ENCODE results near the gene MXD3.
A peak's percentile ranks its signal among the peaks of the same experiment; 100 is the strongest.

MXD3 gene

DNA sequence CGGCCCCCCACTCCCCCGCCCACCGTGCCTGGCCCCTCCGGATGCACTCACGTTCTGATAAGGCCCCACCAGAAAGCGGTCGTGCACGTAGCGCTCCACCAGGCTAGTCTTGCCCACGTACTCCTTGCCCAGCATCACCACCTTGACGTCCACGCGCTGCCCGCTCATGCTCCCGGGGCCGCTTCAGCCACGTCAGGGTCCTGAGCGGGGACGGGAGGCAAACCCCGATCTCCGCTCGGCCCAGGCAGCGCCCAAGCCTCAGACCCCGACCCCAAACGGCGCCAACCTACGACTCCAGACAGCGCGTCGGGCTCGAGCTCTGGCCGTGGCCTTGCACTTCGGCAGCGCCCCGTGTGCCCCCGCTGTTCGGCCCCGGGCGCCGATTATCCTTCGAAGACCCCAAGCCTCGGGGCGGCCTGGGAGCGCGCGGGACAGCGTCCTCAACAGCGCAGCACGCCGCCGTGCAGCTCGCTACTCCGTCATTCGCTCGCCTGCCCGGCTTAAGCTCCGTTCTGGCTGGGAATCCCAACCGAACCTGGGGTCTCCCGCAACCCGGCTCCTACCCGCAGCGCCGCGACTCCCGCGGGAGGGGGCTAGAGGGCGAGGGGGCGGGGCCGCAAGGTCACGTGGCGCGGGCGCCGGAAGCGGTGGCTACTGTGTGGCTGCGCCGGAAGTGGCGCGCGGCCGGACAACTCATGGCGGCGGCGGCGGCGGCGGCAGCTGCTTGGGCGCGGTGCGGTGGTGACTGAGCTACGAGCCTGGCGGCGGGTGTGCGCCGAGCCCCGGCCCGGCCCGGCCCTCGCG lies 8.4 kb downstream of the MXD3 start, which contains the start of the genes PRELID1 and RAB24:
TSS of gene PRELID1 (plus strand) at position 679 of the 804 bp plus-strand sequence. CDS start 187 bp downstream, outside the sequence.
TSS of gene RAB24 (minus strand) at position 599 of the 804 bp plus-strand sequence. CDS start at position 168, 431 bp downstream.
- peak; percentile 84 for DNase-seq (ENCODE audit: low read depth)

DNA sequence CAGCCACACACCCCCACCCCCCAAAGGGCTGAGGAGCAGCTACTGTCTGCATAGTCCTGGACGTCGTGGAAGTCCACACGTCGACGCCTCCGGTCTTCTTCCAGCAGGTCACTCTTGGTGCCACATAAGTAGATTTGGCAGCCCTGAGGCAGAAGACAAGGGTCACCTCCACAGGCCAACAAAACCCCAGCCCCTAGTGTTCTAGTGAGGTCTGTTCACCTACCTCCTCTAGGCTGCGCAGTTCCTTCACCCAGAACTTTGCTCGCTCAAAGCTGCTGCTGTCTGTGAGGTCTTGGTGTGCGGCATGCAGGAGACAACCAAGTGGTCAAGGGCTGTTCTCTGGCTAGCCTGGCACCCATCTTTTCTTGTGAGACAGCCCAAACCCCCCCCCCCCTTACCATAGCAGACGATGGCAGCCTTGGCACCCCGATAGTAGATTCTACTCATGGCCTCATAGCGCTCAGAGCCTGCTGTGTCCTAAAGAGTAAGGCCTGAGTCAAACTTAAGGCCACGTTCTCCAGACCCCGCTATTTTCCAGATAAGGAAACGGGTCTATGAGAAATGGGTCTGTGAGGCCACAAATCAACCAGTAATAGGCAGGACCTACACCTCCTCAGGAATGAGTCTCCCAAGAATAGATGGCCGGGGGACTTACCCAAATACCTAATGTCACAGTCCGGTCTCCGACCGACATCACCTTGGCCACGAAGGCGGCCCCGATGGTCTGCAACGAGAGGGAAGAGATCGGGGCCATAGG lies 9.2 kb downstream of the MXD3 start:
- no peak for DNase-seq (ENCODE audit: low read depth)

DNA sequence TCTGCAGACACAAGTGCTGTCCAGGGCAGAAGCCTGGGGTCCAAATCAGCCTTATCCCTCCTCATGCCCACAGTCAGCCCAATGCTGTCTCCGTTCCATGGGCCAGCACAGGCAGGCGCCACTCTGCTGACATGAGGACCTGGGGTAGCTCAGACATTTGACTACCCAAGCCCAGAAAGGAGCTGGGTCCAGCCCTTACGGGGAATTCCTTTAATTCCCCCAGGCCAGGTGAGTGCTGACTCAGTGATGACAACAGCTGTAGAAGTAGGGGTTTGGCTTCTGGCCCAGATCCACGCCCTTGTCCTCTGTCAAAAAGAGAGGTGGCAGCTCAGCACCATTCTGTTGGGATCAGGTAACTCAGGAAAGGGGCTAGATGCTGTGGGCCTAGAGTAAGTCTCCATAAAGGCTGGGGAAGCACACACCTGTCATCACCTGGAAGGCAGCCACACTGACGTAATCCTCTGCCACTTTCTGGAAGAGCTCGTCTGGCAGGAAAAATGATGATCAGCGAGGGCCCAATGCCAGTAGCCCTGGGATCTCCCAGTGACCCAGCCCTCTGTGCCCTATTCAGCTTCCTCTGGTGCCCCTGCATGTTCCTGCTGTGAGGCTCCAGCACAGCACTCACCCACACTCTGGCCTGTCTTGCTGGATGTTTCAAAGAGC lies 10.1 kb downstream of the MXD3 start:
- no peak for DNase-seq (ENCODE audit: low read depth)

DNA sequence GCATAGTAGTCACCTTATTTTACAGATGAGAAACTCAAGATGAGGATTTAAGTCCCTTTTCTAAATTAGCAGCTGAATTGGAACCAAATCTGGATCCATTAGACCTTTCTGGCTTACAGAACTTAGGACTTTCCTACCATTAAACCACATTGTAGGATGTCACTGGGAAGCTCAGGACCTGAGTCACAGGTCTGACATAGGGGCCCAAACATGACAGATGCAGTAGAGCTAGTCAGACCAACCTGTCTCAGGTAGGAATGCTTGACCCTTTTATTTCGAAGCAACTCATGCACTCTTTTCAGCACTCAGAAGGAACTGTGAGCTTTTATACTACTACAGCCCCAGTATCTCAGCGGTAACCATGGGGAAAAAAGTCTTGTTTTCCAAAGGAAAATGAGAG lies 10.7 kb downstream of the MXD3 start:
- no peak for DNase-seq (ENCODE audit: low read depth)

DNA sequence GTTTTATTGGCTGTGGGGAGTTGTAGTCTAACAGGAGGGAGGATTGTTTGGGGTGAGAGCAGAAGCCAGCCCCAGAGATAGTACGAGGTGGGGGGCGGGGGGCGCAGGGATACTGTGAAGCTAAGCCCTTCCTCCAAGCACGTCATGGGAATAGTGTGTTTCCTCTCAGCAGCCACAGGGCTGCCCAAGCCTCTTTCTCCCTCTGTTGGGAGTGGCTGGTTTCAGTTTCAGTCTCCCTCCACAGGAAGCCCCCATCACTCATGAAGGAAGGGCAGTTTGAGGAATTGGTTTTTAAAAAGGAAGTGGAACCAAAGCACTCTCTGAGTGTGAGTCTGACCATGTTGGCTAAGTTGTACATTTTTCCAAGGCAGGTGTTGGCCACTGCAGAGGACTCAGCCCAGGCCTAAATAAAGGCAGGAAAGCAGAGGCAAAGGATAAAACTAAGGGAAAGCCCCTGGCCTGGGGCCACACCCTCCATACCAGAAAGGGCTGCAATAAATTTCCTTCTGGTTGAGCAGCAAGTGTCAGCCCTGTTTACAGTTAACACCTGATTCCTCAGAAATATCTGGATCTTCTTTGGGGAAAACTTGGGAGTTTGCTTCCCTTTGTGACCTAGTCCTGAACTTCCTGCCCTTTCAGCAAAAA lies 11.3 kb downstream of the MXD3 start:
- no peak for DNase-seq (ENCODE audit: low read depth)

DNA sequence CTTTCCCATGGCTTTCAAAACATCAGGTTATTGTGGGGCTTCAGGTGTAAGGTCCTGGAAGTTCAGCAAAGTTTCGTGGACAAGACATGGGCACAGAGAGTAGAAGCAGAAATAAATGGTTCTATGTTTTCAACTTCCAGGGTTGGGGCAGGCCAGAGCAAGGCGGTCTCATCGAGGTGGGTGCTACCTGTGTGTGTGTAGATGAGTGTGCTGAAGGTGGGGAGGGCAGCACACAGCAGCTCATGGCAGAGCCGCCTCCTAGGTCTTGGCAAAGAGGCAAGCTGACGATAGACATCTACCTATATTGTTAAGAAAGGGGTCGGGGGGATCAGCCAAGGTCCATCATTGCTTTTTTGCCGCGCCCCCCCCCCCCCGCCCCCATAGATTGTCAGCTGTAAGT lies 12.0 kb downstream of the MXD3 start:
- DNase-seq (ENCODE audit: low read depth), result no peak

DNA sequence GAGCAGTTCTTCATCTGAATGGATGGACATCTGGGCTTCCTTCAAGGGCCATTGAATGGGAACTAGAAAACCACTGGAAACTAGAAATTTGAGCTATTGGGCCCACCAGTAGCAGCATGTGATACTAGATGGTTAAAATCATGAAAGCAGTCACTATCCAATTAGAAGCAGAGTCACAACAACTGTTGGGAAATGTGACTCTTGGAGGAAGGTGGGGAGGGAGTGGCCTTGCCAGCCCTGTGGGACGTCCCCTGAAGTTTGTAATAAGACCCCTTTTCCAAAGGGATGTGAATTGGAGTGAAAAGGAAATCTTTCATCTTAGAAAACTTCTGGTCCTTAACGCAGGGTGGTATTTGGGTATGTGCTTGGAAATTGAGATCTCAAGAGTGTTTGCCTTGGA lies 13.8 kb downstream of the MXD3 start:
- no peak for DNase-seq (ENCODE audit: low read depth)

DNA sequence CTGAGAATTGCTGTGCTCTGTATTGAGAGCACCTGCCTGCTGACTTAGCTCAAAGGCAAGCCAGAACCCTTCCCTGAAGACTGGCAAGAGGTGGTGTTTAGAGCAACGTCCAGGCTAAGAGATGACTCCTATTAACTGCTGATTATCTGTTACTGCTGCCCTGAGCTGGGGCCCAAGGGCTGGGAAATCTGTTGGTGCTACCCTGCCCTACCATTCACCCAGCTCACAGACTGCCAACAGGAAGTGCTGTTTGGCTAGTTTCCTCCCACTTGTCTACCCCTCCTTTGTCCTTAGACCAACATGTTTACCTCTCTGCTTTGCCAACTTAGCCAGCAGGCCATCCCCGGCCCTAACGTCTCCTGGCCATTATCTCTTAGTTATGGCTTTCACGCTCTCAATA lies 15.1 kb downstream of the MXD3 start:
- DNase-seq (ENCODE audit: low read depth), result no peak

DNA sequence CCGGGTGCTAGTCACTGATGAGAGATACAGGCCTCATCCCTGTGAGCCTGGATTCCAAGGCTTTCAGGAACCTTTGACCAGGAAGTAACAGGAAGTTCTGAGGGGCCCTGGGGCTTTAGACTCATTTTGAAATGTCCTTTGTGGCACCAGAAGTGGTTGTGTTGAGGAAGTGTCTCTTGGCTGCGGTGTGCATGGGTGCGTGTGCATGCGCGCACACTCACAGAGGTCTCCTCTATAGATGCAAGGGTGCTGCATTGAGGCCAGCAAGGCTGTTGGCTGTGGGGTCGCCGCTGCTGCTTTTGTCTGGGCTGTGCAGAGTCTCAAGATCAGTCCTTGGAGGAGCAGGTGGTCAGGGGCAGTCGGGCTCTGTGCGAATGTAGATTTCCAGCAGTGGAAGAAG lies 15.8 kb downstream of the MXD3 start:
- DNase-seq (ENCODE audit: low read depth), result no peak

DNA sequence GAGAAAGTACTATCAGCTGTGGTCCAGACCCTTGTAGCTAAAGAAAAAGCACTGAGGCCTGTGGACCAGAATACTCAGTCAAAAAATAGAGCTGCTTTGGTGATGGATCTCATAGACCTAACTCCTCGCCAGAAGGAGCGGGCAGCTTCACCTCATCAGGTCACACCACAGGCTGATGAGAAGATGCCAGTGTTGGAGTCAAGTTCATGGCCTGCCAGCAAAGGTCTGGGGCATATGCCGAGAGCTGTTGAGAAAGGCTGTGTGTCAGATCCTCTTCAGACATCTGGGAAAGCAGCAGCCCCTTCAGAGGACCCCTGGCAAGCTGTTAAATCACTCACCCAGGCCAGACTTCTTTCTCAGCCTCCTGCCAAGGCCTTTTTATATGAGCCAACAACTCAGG lies 17.1 kb downstream of the MXD3 start:
- no peak for DNase-seq (ENCODE audit: low read depth)

DNA sequence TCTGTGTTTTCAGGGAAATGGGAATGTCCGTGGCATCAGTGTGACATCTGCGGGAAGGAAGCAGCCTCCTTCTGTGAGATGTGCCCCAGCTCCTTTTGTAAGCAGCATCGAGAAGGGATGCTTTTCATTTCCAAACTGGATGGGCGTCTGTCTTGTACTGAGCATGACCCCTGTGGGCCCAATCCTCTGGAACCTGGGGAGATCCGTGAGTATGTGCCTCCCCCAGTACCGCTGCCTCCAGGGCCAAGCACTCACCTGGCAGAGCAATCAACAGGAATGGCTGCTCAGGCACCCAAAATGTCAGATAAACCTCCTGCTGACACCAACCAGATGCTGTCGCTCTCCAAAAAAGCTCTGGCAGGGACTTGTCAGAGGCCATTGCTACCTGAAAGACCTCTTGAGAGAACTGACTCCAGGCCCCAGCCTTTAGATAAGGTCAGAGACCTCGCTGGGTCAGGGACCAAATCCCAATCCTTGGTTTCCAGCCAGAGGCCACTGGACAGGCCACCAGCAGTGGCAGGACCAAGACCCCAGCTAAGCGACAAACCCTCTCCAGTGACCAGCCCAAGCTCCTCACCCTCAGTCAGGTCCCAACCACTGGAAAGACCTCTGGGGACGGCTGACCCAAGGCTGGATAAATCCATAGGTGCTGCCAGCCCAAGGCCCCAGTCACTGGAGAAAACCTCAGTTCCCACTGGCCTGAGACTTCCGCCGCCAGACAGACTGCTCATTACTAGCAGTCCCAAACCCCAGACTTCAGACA lies 17.7 kb downstream of the MXD3 start:
- no peak for DNase-seq (ENCODE audit: low read depth)

DNA sequence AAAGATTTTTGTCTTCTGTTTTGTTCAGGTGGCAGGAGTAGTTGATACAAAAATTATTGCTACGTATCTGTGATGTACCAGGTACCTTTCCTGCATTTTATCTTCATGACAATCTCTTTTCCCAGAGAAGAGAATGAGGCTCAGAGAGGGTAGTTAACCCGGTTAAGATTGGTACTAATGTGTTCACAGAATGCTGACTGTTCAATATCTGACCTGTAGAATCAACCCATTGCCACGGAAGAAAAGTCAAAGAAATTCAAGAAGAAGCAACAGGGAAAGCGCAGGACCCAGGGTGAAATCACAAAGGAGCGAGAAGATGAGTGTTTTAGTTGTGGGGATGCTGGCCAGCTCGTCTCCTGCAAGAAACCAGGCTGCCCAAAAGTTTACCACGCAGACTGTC lies 20.0 kb downstream of the MXD3 start:
- DNase-seq (ENCODE audit: low read depth), result no peak

DNA sequence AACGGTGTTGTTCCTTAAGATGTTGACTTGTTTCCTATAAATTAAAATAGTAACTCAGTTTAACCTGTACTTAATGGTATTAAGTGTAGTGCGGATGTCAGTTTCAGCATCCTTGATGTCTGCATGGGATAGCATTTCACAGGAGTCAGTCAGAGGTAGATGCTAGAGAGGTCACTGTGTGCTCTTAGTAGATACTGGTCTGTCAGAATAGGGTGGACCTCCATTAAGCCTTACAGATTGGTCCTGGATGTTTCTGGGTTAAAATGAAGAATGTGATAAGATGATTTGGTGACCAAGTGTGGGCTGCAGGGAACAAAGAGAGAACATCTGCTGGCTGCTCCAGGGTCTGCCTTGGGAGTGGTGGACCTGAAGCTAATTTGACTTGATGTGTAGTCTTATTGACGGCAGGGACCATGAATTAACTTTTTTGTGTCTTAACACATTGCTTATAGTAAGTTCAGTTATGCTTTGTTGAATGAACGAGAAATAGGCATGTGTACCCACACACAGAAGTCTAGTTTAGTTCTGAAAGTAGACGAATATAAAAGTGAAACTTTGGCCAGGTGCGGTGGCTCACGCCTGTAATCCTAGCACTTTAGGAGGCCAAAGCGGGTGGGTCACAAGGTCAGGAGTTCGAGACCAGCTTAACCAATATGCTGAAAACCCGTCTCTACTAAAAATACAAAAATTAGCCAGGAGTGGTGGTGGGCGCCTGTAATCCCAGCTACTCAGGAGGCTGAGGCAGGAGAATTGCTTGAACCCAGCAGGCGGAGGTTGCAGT lies 20.7 kb downstream of the MXD3 start:
- DNase-seq (ENCODE audit: low read depth), result no peak

DNA sequence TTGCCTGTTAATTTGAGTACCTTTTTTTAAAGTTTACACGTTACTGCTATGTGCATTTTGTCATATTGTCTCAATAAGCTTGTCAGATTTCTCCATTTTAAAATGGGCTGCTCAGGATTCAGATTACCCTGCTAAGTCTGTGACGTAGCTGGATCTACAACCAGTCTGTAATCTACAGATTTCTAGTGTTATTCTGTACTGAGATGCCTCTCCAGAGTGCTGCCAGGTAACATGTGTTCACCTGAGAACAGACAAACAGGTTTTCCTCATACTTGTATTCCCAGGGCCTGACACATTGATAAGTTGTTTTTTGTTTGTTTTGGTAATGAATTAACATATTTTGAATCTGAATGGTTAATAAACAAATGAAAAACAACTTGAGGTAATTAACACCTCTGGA lies 23.5 kb downstream of the MXD3 start:
- DNase-seq (ENCODE audit: low read depth), result no peak

DNA sequence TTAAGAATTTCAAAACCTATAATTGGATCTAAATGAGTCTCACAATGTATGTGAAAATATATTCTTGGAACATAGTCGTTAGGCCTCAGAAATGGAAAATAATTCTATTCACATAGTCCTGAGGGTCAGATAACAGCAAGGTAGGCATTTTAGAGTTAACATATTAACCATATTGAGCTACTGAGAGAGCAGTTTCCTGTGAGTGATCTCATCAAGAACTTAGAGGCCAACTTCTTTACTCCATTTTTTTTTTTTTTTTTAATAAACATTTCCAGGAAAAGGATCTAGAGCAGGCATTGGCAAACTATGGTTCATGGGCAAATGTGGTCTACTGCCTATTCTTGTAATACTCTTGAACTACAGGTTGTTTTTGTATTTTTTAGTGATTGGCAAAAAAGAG lies 34.8 kb downstream of the MXD3 start:
- DNase-seq (ENCODE audit: low read depth), result no peak

DNA sequence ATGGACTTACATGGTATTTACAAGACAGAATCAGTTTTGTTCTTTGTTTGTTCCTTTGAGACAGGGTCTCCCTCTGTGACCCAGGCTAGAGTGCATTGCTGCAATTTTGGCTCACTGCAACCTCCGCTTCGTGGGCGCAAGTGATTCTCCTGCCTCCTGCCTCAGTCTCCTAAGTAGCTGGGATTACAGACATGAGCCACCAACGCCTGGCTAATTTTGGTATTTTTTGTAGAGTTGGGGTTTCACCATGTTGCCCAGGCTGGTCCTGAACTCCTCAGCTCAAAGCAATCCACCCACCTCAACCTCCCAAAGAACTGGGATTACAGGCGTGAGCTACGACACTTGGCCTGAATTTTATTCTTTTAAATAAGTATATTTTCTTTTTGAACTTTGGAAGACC lies 35.8 kb downstream of the MXD3 start:
- DNase-seq (ENCODE audit: low read depth), result no peak

DNA sequence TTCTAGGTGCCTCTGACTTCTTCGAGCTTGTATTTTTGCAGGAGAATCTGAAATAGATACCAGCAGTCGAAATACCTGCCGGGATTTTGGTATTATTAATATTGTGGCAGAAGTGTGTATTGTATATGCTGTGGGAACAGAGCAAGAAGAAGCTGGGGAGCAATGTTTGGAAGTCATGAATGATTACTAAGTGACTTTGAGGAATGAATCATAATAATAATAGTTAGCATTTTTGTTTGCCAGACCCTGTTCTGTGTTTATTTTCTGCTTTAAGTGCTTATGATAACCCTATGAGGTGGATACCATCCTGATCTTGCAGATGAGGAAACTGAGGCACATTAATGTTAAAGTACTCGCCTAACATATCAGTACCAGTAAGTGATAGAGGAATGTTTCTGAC lies 40.6 kb downstream of the MXD3 start:
- DNase-seq (ENCODE audit: low read depth), result no peak

DNA sequence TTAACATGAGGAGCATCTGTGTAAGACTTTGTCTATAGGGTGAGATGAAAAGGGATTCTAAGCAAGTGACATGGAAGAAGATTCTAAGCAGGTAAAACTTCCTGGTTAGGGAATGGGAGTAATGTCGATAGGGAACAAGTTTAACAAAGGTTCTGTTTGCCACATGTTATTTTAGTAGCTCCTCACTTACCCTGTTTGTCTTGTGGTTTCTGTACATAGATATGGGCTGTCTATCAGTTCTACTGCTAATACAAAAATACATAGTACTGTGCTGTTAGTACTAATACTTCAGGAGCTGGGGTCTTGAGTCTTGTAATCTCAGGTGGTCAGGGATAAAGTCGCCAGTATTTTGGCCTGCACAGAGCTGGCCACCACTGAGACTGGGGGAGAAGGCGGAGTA lies 41.0 kb downstream of the MXD3 start:
- no peak for DNase-seq (ENCODE audit: low read depth)

DNA sequence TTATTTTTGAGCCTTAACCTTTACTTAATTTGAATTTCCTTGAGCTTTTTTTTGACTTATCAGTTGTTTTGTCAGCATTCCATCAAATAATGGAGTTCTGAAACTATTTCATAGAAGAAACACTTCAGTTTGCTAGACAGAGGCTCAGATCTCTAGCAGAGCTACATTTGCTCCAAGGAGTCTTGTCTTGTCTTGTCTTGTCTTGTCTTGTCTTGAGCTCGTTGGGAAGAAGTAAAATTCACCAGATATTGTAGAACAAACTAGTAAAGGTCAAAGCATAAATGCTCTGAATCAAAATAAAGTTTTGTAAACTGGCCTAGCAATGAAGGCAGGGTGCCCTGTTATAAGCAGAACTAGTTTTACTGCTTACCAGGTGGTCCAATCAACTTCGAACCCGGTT lies 41.7 kb downstream of the MXD3 start:
- no peak for DNase-seq (ENCODE audit: low read depth)

DNA sequence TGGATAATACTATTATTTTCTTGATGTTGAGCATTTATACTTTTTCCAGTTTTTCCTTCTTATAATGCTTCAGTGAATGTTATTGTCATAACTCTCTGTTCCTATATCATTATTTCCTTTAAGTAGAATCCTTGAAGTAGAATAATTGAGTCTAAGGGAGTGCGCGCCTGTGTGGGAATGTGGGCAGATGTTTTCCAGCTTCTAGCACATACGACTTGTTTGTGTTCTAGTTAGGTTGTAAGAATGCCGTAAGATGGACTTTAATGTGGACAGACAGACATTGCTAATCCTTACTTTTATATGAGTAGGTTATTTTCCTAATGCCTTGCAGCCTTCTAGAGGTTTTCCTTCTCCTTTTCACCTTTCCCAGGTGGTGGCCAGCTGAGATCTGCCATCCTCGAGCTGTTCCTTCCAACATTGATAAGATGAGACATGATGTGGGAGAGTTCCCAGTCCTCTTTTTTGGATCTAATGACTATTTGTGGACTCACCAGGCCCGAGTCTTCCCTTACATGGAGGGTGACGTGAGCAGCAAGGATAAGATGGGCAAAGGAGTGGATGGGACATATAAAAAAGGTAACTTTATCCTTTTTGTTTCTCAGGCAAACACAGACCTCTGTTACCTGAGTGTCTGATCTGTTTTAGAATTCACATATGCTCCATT lies 42.3 kb downstream of the MXD3 start:
- no peak for DNase-seq (ENCODE audit: low read depth)
